MM.1S (cell line): Measurements from ENCODE around the gene ACKR2.

Experiments
- DNase-seq: peaks from one replicate; pipeline ENCODE4 v3.0.0-alpha.2; 2015
- H2AFZ ChIP-seq: fragments of 300-600 bp; sonication (generic); 2 replicates; pipeline ENCODE4 v1.6.0; 2016; ENCODE audit warnings: antibody characterized with exemption, low read length
- H3F3A ChIP-seq: fragments of 300-600 bp; sonication (generic); 2 replicates; pipeline ENCODE4 v1.6.1; 2016; ENCODE audit warnings: mild to moderate bottlenecking, antibody characterized with exemption, low read length, moderate library complexity, mixed read lengths; ENCODE audit not compliant: insufficient read depth
- H3K27ac ChIP-seq: fragments of 300-600 bp; sonication (generic); 2 replicates; pipeline ENCODE4 v1.5.1; 2016; ENCODE audit warnings: mild to moderate bottlenecking, low read length
- H3K27me3 ChIP-seq: fragments of 300-600 bp; sonication (generic); replicated peaks from 2 replicates; pipeline ENCODE4 v1.6.0; 2016; ENCODE audit warnings: low read length; ENCODE audit not compliant: insufficient read depth
- H3K36me3 ChIP-seq: fragments of 300-600 bp; sonication (generic); replicated peaks from 2 replicates; pipeline ENCODE4 v1.6.1; 2016; ENCODE audit warnings: mild to moderate bottlenecking, low read length, mixed read lengths; ENCODE audit not compliant: insufficient read depth
- H3K4me1 ChIP-seq: fragments of 300-600 bp; sonication (generic); 2 replicates; pipeline ENCODE4 v1.6.1; 2016; ENCODE audit warnings: low read length, mixed read lengths
- H3K4me2 ChIP-seq: fragments of 300-600 bp; sonication (generic); 2 replicates; pipeline ENCODE4 v1.6.0; 2016; ENCODE audit warnings: low read depth, low read length
- H3K4me3 ChIP-seq: fragments of 300-600 bp; sonication (generic); 2 replicates; pipeline ENCODE4 v1.5.1; 2016; ENCODE audit warnings: low read length, mixed read lengths
- H3K79me2 ChIP-seq: fragments of 300-600 bp; sonication (generic); 2 replicates; pipeline ENCODE4 v1.6.1; 2016; ENCODE audit warnings: mixed run types, low read length, mixed read lengths
- H3K9ac ChIP-seq: fragments of 300-600 bp; sonication (generic); 2 replicates; pipeline ENCODE4 v1.6.1; 2016; ENCODE audit warnings: low read length, mixed read lengths
- H3K9me2 ChIP-seq: fragments of 300-600 bp; sonication (generic); replicated peaks from 2 replicates; pipeline ENCODE4 v1.6.1; 2016; ENCODE audit warnings: mild to moderate bottlenecking, low read length, mixed read lengths; ENCODE audit not compliant: insufficient read depth
- H3K9me3 ChIP-seq: fragments of 300-600 bp; sonication (generic); replicated peaks from 2 replicates; pipeline ENCODE4 v1.6.1; 2016; ENCODE audit warnings: mild to moderate bottlenecking, low read length, mixed read lengths; ENCODE audit not compliant: insufficient read depth
- H4K20me1 ChIP-seq: fragments of 300-600 bp; sonication (generic); 2 replicates; pipeline ENCODE4 v1.6.1; 2016; ENCODE audit warnings: mild to moderate bottlenecking, low read length, moderate library complexity, mixed read lengths; ENCODE audit not compliant: insufficient read depth
- CTCF ChIP-seq: fragments of 300-600 bp; sonication (generic); IDR thresholded peaks from 2 replicates; pipeline ENCODE4 v1.5.1; 2016; ENCODE audit warnings: antibody characterized with exemption, low read length, mixed read lengths
- EZH2 ChIP-seq: fragments of 300-600 bp; sonication (generic); optimal IDR thresholded peaks from 2 replicates; pipeline ENCODE3; 2017; ENCODE audit warnings: low read depth, mild to moderate bottlenecking, antibody characterized with exemption, low read length, mixed read lengths
- EZH2phosphoT487 ChIP-seq: fragments of 300-600 bp; sonication (generic); IDR thresholded peaks from 2 replicates; pipeline ENCODE4 v1.6.1; 2018; ENCODE audit warnings: antibody characterized with exemption, low read length

Gene ACKR2

GRCh38 chr3:42895580-42895868 lies 86.3 kb downstream of the ACKR2 start:
- Histone ChIP-seq H3K36me3 (no peaks in the 10 kb centered on the region), H3K27me3 (no peaks in the 10 kb centered on the region), H3K4me3 (no peak overlapping the region), H3K4me1 (no peaks in the 10 kb centered on the region), H3K9me2 (no peaks in the 10 kb centered on the region), H3K4me2 (no peak overlapping the region), H2AFZ (no peak overlapping the region), H3K27ac (no peak overlapping the region), H4K20me1 (no peaks in the 10 kb centered on the region), H3K79me2 (no peaks in the 10 kb centered on the region), H3K9me3 (no peaks in the 10 kb centered on the region), H3K9ac (no peak overlapping the region), H3F3A (no peaks in the 10 kb centered on the region)
- TF ChIP-seq CTCF (no peak), EZH2 (no peak), EZH2phosphoT487 (no peak)
- DNase-seq: no peak

DNA sequence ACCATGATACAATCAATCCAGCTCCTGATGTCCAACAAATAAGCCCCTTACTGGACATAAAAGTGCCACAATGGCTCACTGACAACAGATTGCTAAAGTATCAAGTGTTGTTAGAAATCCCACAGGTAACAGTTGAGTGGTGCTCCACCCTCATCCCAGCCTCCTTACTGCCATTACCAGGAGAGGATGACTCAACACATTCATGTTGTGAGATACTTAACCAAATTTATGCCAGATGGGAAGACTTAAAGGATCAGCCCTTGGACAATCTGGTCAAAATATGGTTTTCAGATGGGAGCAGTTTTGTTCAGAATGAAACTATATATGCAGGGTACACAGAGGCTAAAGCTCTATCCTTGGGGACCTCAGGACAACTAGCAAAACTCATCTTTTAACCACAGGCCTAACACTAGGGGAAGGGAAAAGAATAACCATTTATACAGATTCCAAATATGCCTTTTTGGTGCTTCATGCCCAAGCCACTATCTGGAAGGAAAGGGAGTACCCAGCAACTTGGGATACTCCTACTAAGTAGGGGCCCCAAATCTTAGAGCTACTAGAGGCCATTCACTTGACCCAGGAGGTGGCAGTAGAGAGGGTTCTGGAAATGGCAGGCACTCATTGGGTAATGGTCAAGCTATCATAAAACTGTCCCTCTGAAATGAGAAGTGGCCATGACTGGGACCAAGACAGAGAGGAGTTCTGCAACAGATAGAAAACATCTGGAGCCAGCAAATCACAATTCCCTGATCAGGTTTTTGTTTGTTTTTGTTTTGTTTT lies 89.8 kb downstream of the ACKR2 start:
- H2AFZ ChIP-seq: no peak overlapping the region
- no peaks in the 10 kb centered on the region for H3K27me3 ChIP-seq
- no peaks in the 10 kb centered on the region for H3K36me3 ChIP-seq
- H3K9ac ChIP-seq: no peak overlapping the region
- H3K9me2 ChIP-seq: no peaks in the 10 kb centered on the region
- H3K9me3 ChIP-seq: no peaks in the 10 kb centered on the region
- no peak overlapping the region for H3K27ac ChIP-seq
- no peaks in the 10 kb centered on the region for H4K20me1 ChIP-seq
- TF ChIP-seq CTCF (no peak), EZH2phosphoT487 (no peak), EZH2 (no peak)
- no peaks in the 10 kb centered on the region for H3K79me2 ChIP-seq
- no peak overlapping the region for H3K4me3 ChIP-seq
- H3K4me1 ChIP-seq: no peaks in the 10 kb centered on the region
- no peak overlapping the region for H3K4me2 ChIP-seq
- H3F3A ChIP-seq: no peaks in the 10 kb centered on the region
- DNase-seq: no peak

DNA sequence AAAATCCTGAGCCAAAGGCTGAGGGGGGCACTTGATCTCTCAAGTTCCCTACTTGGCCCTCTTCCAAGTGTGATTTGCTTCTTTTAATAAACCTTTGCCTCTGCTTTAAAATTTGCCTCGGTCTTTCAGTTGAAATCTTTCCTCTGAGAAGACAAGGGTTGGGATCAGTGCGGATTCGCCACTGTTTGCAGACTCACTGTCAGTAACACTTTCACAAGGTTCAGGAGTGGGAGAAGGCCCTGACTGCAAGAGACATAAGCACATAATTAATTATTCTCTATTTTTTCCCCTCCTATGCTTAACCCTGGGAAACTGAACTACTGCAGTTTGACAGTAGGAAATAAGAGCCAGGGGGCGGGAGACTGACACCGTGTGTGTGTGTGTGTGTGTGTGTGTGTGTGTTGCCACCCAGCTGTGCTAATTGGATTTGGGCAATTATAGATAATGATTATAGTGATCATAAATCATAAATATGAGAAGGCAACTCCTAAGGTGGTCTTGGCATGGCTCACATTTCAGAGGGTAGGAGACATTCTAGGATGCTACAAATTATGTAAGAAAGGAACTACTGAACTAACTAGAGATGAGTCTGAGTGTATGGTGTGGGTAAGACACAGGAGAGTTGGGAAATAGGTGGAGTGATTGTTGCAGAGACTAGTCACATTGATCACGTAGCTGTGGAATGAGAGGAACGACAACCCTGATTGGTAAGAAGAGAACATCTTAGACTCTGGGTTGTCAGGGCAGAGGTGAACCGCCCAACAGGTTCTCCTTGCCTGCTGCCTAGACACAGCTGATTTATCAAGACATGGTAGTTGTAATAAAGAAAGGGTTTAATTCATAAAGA lies 91.2 kb downstream of the ACKR2 start:
- H3K9ac ChIP-seq: no peak overlapping the region
- H3K27me3 ChIP-seq: no peaks in the 10 kb centered on the region
- H3F3A ChIP-seq: no peaks in the 10 kb centered on the region
- no peak overlapping the region for H3K27ac ChIP-seq
- no peak overlapping the region for H3K4me2 ChIP-seq
- H3K9me2 ChIP-seq: no peaks in the 10 kb centered on the region
- H3K4me1 ChIP-seq: no peaks in the 10 kb centered on the region
- no peak for DNase-seq
- no peaks in the 10 kb centered on the region for H3K79me2 ChIP-seq
- H3K4me3 ChIP-seq: no peak overlapping the region
- no peak overlapping the region for H2AFZ ChIP-seq
- no peaks in the 10 kb centered on the region for H4K20me1 ChIP-seq
- no peaks in the 10 kb centered on the region for H3K9me3 ChIP-seq
- TF ChIP-seq EZH2phosphoT487: no peak
- no peak for TF ChIP-seq EZH2
- no peak for TF ChIP-seq CTCF
- no peaks in the 10 kb centered on the region for H3K36me3 ChIP-seq
